ENCODE results near the gene KIAA1958. TPM values are rescaled to one million over a fixed set of nuclear protein-coding genes. Genes with fewer than 3 reads are reported as not detected.

The KIAA1958 gene
- total and polyA plus RNA-seq, 10 of the 15 experiments (the other 5 are each of a cell fraction or from before 2014, with no cell fraction given) = 0.53 to 8.7 (median 4.0) TPM

DNA sequence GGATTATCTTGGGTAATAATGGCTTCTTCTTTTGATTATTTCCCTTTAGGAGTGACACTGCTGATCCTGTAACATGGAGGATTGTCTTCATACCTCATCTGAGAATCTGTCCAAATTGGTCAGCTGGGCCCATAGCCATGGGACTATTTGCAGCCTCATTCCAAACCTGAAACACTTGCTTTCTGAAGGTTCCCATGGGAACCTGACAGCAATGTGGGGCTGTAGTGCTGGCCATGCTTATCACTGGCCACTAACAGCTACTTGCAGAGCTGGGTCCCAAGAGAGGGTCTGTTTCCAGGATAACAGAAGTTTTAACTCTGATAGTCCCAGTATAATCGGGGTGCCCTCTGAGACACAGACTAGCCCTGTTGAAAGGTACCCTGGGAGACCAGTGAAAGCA, 87.4 kb downstream of the KIAA1958 start:
- ATAC-seq (no peak), DNase-seq (ENCODE audit: low read depth, low spot score) (no peak), FAIRE-seq (no peak)
- Histone ChIP-seq H4K20me1 (ENCODE audit: control insufficient read depth, insufficient read depth) (no peaks in the 10 kb centered on the region), H3K4me1 (ENCODE audit: control insufficient read depth, insufficient read depth, low read length) (peaks cover 4% of the 10 kb centered on the region; the same call in 1 of the 2 replicates), H2AFZ (ENCODE audit: control insufficient read depth, low read depth, low read length) (no peak overlapping the region), H3K79me2 (ENCODE audit: control insufficient read depth, insufficient read depth, low read length) (no peaks in the 10 kb centered on the region), H3K9me3 (replicated peaks; ENCODE audit: control insufficient read depth, insufficient read depth, low read length) (no peaks in the 10 kb centered on the region), H3K4me2 (ENCODE audit: control insufficient read depth, insufficient read depth) (no peak overlapping the region), H3K27ac (ENCODE audit: control insufficient read depth, insufficient read depth) (no peak overlapping the region), H3K9ac (ENCODE audit: control insufficient read depth, insufficient read depth, low read length) (no peak overlapping the region), H3K36me3 (ENCODE audit: control insufficient read depth in 2 of 2, insufficient read depth in 2 of 2, low read length in 1 of 2) (peaks cover 0 to 2% of the 10 kb centered on the region in 2 experiments; a peak in 3 of 4 replicates), H3K4me3 (no peak overlapping the region), H3K27me3 (replicated peaks in 1 of 2; ENCODE audit: control insufficient read depth in 2 of 2, insufficient read depth in 2 of 2, low read length in 1 of 2) (no peaks in the 10 kb centered on the region)
- no TSS peak for BruUV-seq (replicated peaks)
- intact Hi-C loops (cut with micrococcal nuclease; ENCODE audit: unreplicated experiment) = no loop called here
- CTCF ChIA-PET = interaction anchor here (0.7 to 1.1 kb wide), 2 partner anchors 24 to 28 kb away, joined by 3 to 4 read pairs; no protein-coding TSS in a partner anchor
- in situ Hi-C loops (cut with MboI) = no loop called here
- SMC1A ChIA-PET (ENCODE audit: uncharacterized antibody, unreplicated experiment) = no interaction called here
- POLR2A ChIA-PET = no interaction called here
- 100% methylated on average over 1 of the region's 1 CpG for WGBS (ENCODE audit: insufficient coverage, insufficient replicate concordance, low lambda C conversion rate, missing lambda C conversion rate)
- RAD21 ChIA-PET (ENCODE audit: unreplicated experiment) = no interaction called here
- no peak for TF ChIP-seq POU2F2 (IDR thresholded peaks at IDR 0.05; ENCODE audit: borderline replicate concordance, low read depth, low read length)
- TF ChIP-seq, protein P1, sequence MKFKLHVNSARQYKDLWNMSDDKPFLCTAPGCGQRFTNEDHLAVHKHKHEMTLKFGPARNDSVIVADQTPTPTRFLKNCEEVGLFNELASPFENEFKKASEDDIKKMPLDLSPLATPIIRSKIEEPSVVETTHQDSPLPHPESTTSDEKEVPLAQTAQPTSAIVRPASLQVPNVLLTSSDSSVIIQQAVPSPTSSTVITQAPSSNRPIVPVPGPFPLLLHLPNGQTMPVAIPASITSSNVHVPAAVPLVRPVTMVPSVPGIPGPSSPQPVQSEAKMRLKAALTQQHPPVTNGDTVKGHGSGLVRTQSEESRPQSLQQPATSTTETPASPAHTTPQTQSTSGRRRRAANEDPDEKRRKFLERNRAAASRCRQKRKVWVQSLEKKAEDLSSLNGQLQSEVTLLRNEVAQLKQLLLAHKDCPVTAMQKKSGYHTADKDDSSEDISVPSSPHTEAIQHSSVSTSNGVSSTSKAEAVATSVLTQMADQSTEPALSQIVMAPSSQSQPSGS (IDR thresholded peaks at IDR 0.05; ENCODE audit: low read length) = no peak
- TF ChIP-seq, protein P2, sequence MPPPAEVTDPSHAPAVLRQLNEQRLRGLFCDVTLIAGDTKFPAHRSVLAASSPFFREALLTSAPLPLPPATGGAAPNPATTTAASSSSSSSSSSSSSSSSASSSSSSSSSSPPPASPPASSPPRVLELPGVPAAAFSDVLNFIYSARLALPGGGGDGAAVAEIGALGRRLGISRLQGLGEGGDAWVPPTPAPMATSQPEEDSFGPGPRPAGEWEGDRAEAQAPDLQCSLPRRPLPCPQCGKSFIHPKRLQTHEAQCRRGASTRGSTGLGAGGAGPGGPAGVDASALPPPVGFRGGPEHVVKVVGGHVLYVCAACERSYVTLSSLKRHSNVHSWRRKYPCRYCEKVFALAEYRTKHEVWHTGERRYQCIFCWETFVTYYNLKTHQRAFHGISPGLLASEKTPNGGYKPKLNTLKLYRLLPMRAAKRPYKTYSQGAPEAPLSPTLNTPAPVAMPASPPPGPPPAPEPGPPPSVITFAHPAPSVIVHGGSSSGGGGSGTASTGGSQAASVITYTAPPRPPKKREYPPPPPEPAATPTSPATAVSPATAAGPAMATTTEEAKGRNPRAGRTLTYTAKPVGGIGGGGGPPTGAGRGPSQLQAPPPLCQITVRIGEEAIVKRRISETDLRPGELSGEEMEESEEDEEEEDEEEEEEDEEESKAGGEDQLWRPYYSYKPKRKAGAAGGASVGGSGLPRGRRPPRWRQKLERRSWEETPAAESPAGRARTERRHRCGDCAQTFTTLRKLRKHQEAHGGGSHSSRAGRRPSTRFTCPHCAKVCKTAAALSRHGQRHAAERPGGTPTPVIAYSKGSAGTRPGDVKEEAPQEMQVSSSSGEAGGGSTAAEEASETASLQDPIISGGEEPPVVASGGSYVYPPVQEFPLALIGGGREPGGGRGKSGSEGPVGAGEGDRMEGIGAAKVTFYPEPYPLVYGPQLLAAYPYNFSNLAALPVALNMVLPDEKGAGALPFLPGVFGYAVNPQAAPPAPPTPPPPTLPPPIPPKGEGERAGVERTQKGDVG (CRISPR knock-in tag; IDR thresholded peaks at IDR 0.05) = no peak

Data from GM12878 (cell line).